Suprapubic skin (tissue), 4 donors: ENCODE measurements around the gene DGKH. TPM values are rescaled to one million over a fixed set of nuclear protein-coding genes. Genes with fewer than 3 reads are reported as not detected.
A peak's percentile ranks its signal among the peaks of the same experiment; 100 is the strongest.

Experiments
- DNase-seq, 2 donors: peaks; one replicate each; pipeline ENCODE4 v3.0.0-alpha.2; 2019; ENCODE audit warnings: low spot score in 2 of 2
- H3K27ac ChIP-seq: fragments of 200-600 bp; sonication (generic); one replicate; pipeline ENCODE4 v1.5.1; 2019
- H3K27me3 ChIP-seq: fragments of 200-600 bp; sonication (generic); one replicate; pipeline ENCODE4 v1.5.1; 2019
- H3K36me3 ChIP-seq: fragments of 200-600 bp; sonication (generic); one replicate; pipeline ENCODE4 v1.5.1; 2019
- H3K4me1 ChIP-seq: fragments of 200-600 bp; sonication (generic); one replicate; pipeline ENCODE4 v1.5.1; 2019
- H3K4me3 ChIP-seq: fragments of 200-600 bp; sonication (generic); one replicate; pipeline ENCODE4 v1.5.1; 2019; ENCODE audit warnings: mild to moderate bottlenecking
- H3K9me3 ChIP-seq: fragments of 200-600 bp; sonication (generic); one replicate; pipeline ENCODE4 v1.5.1; 2019
- EP300 ChIP-seq: sonication (generic); formaldehyde crosslinking; IDR thresholded peaks from one replicate; pipeline ENCODE4 v1.6.1; 2017; ENCODE audit warnings: antibody characterized with exemption
- POLR2A ChIP-seq, 2 donors: fragments of 450-650 bp; IDR thresholded peaks; one replicate each; pipeline ENCODE4 v1.6.1; 2017; ENCODE audit warnings: antibody characterized with exemption in 2 of 2, mild to moderate bottlenecking in 2 of 2, moderate library complexity in 2 of 2
- POLR2AphosphoS5 ChIP-seq, 3 donors: sonication (generic); formaldehyde crosslinking; IDR thresholded peaks; one replicate each; pipeline ENCODE4 v1.6.1; 2017; ENCODE audit warnings: antibody characterized with exemption in 3 of 3
- WGBS: methylation state at CpG from one replicate; pipeline ENCODE4 v1.1.5; 2018; 5-methylcytosine and 5-hydroxymethylcytosine counted together
- total RNA-seq, 4 donors: library from RNA; depleted of rRNA; stranded (reverse); fragments of >200 nt; gene quantifications; one replicate each; pipeline ENCODE4 v1.1.0, GENCODE V29; 2016
- TF ChIP-seq, protein P1 (sequence below), 2 donors: fragments of 200-600 bp in 1 of 2; fragments of 450-650 bp in 1 of 2; sonication (generic) in 1 of 2; IDR thresholded peaks; one replicate each; pipeline ENCODE4 v1.5.1; 2016 to 2019; ENCODE audit warnings: antibody characterized with exemption in 2 of 2, mild to moderate bottlenecking in 1 of 2, moderate library complexity in 1 of 2

The DGKH gene
- total RNA-seq, 4 donors from 2014 or later = 14.8 to 28.0 (median 16.9) TPM

DNA sequence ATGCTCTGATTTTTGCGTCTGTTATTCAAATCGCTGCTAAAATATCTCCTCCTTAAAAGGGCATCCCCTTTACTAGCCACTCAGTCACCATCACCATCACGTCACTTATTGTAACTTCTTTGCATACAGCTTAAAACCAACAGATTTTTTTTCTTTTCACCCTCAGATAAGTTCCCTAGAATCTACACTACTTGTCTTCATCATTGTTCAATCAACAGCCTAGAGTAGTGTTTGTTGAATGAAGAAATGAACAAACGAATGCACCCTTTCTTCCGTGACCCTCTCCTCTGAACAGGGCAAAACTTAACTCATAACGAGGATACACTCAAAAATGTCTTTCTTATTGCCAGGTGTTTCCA, 222.4 kb downstream of the DGKH start:
- TF ChIP-seq POLR2A (IDR thresholded peaks at IDR 0.05) (no peak), POLR2AphosphoS5 (IDR thresholded peaks at IDR 0.05) (no peak)
- DNase-seq = no peak
- no peak overlapping the region for H3K27ac ChIP-seq
- H3K4me3 ChIP-seq = peak overlapping the region; percentile 83
- no peaks in the 10 kb centered on the region for H3K9me3 ChIP-seq
- no peaks in the 10 kb centered on the region for H3K27me3 ChIP-seq
- H3K4me1 ChIP-seq = peaks cover 36% of the 10 kb centered on the region
- H3K36me3 ChIP-seq = no peaks in the 10 kb centered on the region
- WGBS = 82% methylated on average over 6 of the region's 6 CpGs

DNA sequence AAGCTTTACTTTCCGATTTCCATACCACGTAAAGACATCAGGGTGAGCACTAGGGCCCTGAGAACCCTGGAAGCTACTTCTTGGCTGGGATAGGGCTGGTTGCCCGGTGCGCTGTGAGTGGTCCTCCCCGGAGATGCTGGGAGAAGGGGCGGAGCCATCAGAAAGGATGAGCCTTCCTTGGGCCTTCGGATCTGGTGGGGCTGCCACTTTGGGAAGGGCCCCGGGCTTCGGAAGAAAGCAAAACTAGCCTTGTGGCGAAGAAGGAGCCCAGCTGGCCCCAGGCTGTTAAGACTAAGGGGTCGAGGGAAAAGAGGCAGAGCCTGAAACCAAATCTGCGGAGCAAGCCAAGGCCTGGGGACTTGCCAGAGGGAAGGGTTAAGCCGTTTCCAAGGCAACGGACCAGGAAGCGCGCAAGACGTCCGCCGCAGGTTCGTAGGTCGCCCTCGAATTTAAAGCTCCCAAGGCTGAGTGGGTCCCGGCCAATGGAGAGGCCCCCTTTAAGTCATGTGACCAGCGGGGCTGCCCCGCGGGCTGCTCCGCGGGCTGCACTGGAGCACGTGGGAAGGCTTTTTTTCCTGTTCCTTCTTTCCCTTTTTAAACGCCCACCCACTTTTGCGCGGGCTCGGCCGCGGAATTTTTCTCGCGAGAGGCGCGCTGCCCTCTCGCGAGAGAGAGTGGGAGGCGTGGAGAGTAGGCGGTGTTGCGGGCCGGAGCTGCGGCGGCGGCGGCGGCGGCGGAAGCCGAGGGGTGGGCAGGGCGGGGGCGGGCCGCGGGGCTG, 223.1 kb downstream of the DGKH start:
- peak; percentile 95 to 96 for DNase-seq
- 2% methylated on average over 43 of the region's 57 CpGs for WGBS
- H3K27ac ChIP-seq = peak overlapping the region; percentile 93

DNA sequence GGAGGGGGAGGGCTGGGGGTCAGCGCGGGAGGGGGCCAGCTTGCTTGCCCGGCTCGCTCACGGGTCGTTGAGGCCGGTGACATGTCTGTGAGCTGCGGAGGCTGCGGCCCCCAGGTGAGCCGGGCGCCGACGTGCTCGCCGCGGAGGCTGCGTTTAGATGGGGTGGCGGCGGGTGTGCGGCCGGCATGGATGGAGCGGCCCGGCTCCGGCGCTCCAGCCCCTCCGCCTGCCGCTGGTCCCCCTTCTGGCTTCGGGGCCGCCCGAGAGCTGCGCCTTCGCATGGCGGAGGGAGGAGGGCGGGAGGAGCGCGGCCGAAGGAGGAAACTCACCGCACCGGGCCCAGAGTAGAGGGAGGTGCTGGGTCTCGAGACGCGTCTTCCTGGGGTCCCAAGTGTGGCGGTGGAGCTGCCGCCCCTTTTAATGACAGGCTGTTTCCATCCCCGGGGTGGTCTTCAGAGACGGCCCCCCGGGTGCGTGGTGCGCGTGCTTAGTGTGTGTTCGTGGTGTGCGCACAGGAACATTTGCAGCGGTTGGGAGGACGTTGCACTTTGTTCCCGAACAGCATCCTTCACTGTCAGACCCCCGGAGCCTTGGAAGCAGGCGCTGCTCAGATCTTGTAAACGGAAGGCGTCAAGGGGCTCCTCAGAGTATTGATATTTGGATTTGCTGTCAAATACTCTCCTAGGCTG, 223.8 kb downstream of the DGKH start, which contains the start of gene AKAP11:
Gene AKAP11, plus strand, starts transcription at position 38 of the 689 bp plus-strand sequence. CDS start 14,197 bp downstream, outside the sequence.
- H3K4me3 ChIP-seq = peak within 1 kb of the TSS; percentile 83
- TF ChIP-seq POLR2AphosphoS5 (IDR thresholded peaks at IDR 0.05) = no peak
- TF ChIP-seq POLR2A (IDR thresholded peaks at IDR 0.05) = no peak
- no peak for TF ChIP-seq EP300
- TF ChIP-seq, protein P1, sequence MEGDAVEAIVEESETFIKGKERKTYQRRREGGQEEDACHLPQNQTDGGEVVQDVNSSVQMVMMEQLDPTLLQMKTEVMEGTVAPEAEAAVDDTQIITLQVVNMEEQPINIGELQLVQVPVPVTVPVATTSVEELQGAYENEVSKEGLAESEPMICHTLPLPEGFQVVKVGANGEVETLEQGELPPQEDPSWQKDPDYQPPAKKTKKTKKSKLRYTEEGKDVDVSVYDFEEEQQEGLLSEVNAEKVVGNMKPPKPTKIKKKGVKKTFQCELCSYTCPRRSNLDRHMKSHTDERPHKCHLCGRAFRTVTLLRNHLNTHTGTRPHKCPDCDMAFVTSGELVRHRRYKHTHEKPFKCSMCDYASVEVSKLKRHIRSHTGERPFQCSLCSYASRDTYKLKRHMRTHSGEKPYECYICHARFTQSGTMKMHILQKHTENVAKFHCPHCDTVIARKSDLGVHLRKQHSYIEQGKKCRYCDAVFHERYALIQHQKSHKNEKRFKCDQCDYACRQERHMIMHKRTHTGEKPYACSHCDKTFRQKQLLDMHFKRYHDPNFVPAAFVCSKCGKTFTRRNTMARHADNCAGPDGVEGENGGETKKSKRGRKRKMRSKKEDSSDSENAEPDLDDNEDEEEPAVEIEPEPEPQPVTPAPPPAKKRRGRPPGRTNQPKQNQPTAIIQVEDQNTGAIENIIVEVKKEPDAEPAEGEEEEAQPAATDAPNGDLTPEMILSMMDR (IDR thresholded peaks at IDR 0.05) = no peak
- no peaks in the 10 kb centered on the region for H3K9me3 ChIP-seq
- WGBS = 0% methylated on average over 5 of the region's 59 CpGs
- peaks cover 36% of the 10 kb centered on the region for H3K4me1 ChIP-seq
- H3K27me3 ChIP-seq = no peaks in the 10 kb centered on the region
- H3K36me3 ChIP-seq = no peaks in the 10 kb centered on the region
- H3K27ac ChIP-seq = peak within 1 kb of the TSS; percentile 93
- DNase-seq = peak; percentile 73 to 84

More for the DNA sequence above, 223.1 kb downstream of the DGKH start:
- TF ChIP-seq POLR2AphosphoS5 (IDR thresholded peaks at IDR 0.05) = peak in 1 of 3 donors; percentile 55
- TF ChIP-seq POLR2A (IDR thresholded peaks at IDR 0.05) = no peak
- TF ChIP-seq, protein P1 (IDR thresholded peaks at IDR 0.05) = no peak
- TF ChIP-seq EP300 = no peak
- peak overlapping the region; percentile 83 for H3K4me3 ChIP-seq
- H3K27me3 ChIP-seq = no peaks in the 10 kb centered on the region
- H3K9me3 ChIP-seq = no peaks in the 10 kb centered on the region
- H3K36me3 ChIP-seq = no peaks in the 10 kb centered on the region
- peaks cover 36% of the 10 kb centered on the region for H3K4me1 ChIP-seq

DNA sequence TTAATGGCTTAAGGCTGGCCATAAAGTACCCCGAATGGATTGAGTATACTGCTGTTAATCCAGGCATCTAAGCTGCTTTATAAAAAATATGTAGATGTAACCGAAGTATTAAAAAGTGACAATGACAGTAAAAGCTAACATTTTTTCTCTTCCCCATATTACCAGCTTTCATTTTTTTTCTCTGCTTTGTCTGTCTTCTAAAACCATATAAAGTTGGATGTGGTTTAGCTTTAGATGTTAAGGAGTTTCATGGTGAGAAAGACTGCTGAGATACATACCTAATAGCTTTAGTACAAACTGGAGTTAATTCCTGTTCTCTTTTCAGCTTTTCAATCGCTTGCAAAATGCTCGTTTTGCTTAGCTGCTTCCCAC, 224.3 kb downstream of the DGKH start:
- DNase-seq = no peak
- 6% methylated on average over 4 of the region's 4 CpGs for WGBS
- H3K27ac ChIP-seq = peak overlapping the region; percentile 93
- H3K36me3 ChIP-seq = no peaks in the 10 kb centered on the region
- peak overlapping the region; percentile 83 for H3K4me3 ChIP-seq
- peaks cover 36% of the 10 kb centered on the region for H3K4me1 ChIP-seq
- no peaks in the 10 kb centered on the region for H3K27me3 ChIP-seq
- TF ChIP-seq POLR2A (IDR thresholded peaks at IDR 0.05) (no peak), EP300 (no peak), POLR2AphosphoS5 (IDR thresholded peaks at IDR 0.05) (no peak)
- TF ChIP-seq, protein P1 (IDR thresholded peaks at IDR 0.05) = no peak
- H3K9me3 ChIP-seq = no peaks in the 10 kb centered on the region

DNA sequence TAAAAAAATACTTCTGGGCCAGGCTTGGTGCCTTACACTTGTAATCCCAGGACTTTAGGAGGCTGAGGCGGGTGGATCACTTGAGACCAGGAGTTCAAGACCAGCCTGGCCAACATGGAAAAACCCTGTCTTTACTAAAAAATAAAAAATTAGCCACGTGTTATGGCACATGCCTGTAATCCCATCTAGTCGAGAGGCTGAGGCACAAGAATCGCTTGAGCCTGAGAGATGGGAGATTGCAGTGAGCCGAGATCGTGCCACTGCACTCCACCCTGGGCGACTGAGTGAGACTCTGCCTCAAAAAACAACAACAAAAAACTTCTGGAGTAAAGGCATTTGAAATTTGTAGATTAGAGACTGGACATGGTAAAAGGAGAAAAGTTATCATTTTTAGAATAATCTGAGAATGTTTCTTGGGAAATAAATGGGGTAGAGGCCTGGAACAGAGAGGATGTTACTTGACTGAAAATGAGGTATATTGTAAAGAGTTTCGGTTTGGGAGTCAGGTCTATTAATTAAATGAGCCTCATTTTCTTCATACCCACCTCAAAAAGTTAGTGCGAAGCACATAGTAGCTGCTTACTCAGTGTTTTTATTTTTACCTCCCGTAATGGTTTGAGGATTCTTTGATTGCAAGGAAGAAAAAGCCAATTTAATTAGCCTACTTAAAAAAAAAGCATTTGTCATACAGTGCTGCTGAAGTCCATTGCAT, 226.1 kb downstream of the DGKH start:
- Histone ChIP-seq H3K4me1 (peaks cover 37% of the 10 kb centered on the region), H3K27me3 (no peaks in the 10 kb centered on the region), H3K27ac (no peak overlapping the region), H3K4me3 (no peak overlapping the region), H3K36me3 (no peaks in the 10 kb centered on the region), H3K9me3 (no peaks in the 10 kb centered on the region)
- no peak for TF ChIP-seq POLR2A (IDR thresholded peaks at IDR 0.05)
- TF ChIP-seq EP300 = no peak
- TF ChIP-seq, protein P1 (IDR thresholded peaks at IDR 0.05) = no peak
- no peak for TF ChIP-seq POLR2AphosphoS5 (IDR thresholded peaks at IDR 0.05)
- DNase-seq = no peak
- WGBS = 75% methylated on average over 10 of the region's 10 CpGs
